ENCODE data around the gene PEX5L. TPM values are rescaled to one million over a fixed set of nuclear protein-coding genes. Genes with fewer than 3 reads are reported as not detected.

Gene PEX5L
- total and polyA plus RNA-seq, 2 experiments from 2014 or later, result 6.3 to 7.0 TPM

DNA sequence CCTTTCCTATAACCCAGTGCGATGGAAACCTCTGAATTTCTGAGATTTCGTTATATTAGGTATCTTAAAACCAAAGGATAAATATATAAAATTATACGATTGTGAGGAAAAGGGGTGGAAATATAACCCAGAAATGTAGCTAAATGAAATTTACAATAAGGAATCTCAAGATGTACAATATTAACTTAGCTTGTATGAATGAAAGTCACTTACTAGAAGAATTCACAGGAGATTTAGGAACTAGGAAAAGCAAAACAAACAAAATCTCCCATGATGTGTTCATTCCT is 224.7 kb downstream of the PEX5L start:
- Histone ChIP-seq H3K36me3 (ENCODE audit: insufficient read depth) (no peaks in the 10 kb centered on the region), H3K9me2 (ENCODE audit: insufficient read depth) (no peaks in the 10 kb centered on the region), H3K27ac (ENCODE audit: low read depth) (no peak overlapping the region), H3K79me2 (replicated peaks; ENCODE audit: insufficient read depth) (no peaks in the 10 kb centered on the region), H2AFZ (no peak overlapping the region), H4K20me1 (replicated peaks; ENCODE audit: insufficient read depth) (no peaks in the 10 kb centered on the region), H3K4me3 (no peak overlapping the region), H3K4me2 (no peak overlapping the region), H3K27me3 (ENCODE audit: insufficient read depth) (no peaks in the 10 kb centered on the region), H3F3A (replicated peaks; ENCODE audit: low read depth) (no peaks in the 10 kb centered on the region), H3K4me1 (ENCODE audit: insufficient read depth) (no peaks in the 10 kb centered on the region)
- Mint-ChIP-seq H3K27me3 (ENCODE audit: insufficient read depth, low read depth, poor library complexity) (no peaks in the 10 kb centered on the region), H3K4me3 (no peak overlapping the region), H3K36me3 (ENCODE audit: low read depth) (peaks cover 5% of the 10 kb centered on the region; the same call in 2 of the 3 replicates), H3K9me3 (no peaks in the 10 kb centered on the region), H3K27ac (no peak overlapping the region), H3K4me1 (no peaks in the 10 kb centered on the region)
- DNase-seq (ENCODE audit: low spot score) (no peak), ATAC-seq (no peak)
- TF ChIP-seq POLR2AphosphoS5 (IDR thresholded peaks at IDR 0.05; ENCODE audit: low read depth) (no peak), EZH2phosphoT487 (IDR thresholded peaks at IDR 0.05; ENCODE audit: unreplicated experiment) (no peak), NANOG (IDR thresholded peaks at IDR 0.05; ENCODE audit: borderline replicate concordance) (no peak), EZH2 (IDR thresholded peaks at IDR 0.05; ENCODE audit: low read depth, unreplicated experiment) (no peak), STAT1 (IDR thresholded peaks at IDR 0.05; ENCODE audit: unreplicated experiment) (no peak), ZNF331 (CRISPR knock-in tag; IDR thresholded peaks at IDR 0.05; ENCODE audit: low read depth) (no peak), ETS1 (IDR thresholded peaks at IDR 0.05) (no peak), ZNF114 (CRISPR knock-in tag; IDR thresholded peaks at IDR 0.05) (no peak), JUNB (IDR thresholded peaks at IDR 0.05; ENCODE audit: unreplicated experiment) (no peak)
- TF ChIP-seq, protein P1, sequence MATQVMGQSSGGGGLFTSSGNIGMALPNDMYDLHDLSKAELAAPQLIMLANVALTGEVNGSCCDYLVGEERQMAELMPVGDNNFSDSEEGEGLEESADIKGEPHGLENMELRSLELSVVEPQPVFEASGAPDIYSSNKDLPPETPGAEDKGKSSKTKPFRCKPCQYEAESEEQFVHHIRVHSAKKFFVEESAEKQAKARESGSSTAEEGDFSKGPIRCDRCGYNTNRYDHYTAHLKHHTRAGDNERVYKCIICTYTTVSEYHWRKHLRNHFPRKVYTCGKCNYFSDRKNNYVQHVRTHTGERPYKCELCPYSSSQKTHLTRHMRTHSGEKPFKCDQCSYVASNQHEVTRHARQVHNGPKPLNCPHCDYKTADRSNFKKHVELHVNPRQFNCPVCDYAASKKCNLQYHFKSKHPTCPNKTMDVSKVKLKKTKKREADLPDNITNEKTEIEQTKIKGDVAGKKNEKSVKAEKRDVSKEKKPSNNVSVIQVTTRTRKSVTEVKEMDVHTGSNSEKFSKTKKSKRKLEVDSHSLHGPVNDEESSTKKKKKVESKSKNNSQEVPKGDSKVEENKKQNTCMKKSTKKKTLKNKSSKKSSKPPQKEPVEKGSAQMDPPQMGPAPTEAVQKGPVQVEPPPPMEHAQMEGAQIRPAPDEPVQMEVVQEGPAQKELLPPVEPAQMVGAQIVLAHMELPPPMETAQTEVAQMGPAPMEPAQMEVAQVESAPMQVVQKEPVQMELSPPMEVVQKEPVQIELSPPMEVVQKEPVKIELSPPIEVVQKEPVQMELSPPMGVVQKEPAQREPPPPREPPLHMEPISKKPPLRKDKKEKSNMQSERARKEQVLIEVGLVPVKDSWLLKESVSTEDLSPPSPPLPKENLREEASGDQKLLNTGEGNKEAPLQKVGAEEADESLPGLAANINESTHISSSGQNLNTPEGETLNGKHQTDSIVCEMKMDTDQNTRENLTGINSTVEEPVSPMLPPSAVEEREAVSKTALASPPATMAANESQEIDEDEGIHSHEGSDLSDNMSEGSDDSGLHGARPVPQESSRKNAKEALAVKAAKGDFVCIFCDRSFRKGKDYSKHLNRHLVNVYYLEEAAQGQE (IDR thresholded peaks at IDR 0.05; ENCODE audit: unreplicated experiment), result no peak
- TF ChIP-seq, protein P2, sequence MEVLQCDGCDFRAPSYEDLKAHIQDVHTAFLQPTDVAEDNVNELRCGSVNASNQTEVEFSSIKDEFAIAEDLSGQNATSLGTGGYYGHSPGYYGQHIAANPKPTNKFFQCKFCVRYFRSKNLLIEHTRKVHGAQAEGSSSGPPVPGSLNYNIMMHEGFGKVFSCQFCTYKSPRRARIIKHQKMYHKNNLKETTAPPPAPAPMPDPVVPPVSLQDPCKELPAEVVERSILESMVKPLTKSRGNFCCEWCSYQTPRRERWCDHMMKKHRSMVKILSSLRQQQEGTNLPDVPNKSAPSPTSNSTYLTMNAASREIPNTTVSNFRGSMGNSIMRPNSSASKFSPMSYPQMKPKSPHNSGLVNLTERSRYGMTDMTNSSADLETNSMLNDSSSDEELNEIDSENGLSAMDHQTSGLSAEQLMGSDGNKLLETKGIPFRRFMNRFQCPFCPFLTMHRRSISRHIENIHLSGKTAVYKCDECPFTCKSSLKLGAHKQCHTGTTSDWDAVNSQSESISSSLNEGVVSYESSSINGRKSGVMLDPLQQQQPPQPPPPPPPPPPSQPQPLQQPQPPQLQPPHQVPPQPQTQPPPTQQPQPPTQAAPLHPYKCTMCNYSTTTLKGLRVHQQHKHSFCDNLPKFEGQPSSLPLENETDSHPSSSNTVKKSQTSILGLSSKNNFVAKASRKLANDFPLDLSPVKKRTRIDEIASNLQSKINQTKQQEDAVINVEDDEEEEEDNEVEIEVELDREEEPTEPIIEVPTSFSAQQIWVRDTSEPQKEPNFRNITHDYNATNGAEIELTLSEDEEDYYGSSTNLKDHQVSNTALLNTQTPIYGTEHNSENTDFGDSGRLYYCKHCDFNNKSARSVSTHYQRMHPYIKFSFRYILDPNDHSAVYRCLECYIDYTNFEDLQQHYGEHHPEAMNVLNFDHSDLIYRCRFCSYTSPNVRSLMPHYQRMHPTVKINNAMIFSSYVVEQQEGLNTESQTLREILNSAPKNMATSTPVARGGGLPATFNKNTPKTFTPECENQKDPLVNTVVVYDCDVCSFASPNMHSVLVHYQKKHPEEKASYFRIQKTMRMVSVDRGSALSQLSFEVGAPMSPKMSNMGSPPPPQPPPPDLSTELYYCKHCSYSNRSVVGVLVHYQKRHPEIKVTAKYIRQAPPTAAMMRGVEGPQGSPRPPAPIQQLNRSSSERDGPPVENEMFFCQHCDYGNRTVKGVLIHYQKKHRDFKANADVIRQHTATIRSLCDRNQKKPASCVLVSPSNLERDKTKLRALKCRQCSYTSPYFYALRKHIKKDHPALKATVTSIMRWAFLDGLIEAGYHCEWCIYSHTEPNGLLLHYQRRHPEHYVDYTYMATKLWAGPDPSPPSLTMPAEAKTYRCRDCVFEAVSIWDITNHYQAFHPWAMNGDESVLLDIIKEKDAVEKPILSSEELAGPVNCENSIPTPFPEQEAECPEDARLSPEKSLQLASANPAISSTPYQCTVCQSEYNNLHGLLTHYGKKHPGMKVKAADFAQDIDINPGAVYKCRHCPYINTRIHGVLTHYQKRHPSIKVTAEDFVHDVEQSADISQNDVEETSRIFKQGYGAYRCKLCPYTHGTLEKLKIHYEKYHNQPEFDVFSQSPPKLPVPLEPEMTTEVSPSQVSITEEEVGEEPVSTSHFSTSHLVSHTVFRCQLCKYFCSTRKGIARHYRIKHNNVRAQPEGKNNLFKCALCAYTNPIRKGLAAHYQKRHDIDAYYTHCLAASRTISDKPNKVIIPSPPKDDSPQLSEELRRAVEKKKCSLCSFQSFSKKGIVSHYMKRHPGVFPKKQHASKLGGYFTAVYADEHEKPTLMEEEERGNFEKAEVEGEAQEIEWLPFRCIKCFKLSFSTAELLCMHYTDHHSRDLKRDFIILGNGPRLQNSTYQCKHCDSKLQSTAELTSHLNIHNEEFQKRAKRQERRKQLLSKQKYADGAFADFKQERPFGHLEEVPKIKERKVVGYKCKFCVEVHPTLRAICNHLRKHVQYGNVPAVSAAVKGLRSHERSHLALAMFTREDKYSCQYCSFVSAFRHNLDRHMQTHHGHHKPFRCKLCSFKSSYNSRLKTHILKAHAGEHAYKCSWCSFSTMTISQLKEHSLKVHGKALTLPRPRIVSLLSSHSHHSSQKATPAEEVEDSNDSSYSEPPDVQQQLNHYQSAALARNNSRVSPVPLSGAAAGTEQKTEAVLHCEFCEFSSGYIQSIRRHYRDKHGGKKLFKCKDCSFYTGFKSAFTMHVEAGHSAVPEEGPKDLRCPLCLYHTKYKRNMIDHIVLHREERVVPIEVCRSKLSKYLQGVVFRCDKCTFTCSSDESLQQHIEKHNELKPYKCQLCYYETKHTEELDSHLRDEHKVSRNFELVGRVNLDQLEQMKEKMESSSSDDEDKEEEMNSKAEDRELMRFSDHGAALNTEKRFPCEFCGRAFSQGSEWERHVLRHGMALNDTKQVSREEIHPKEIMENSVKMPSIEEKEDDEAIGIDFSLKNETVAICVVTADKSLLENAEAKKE (CRISPR knock-in tag; IDR thresholded peaks at IDR 0.05), result no peak
